Lung (tissue), 12 donors: Measurements from ENCODE around the gene SNX9. TPM values are rescaled to one million over a fixed set of nuclear protein-coding genes. Genes with fewer than 3 reads are reported as not detected.

Experiments used
- ATAC-seq: fragments of 200-7000 bp; cut with Tn5 transposase; one replicate; pipeline ENCODE4 v1.9.1; 2020; ENCODE audit warnings: moderate number of reproducible peaks; ENCODE audit not compliant: insufficient read depth, low FRiP score
- DNase-seq, 3 donors: peaks; one replicate each; pipeline ENCODE4 v3.0.0-alpha.2; 2013 to 2017
- H3K27ac ChIP-seq, 2 donors: one replicate each; pipeline ENCODE4 v1.5.1; 2013; ENCODE audit warnings: mild to moderate bottlenecking in 2 of 2, moderate library complexity in 2 of 2, control low read depth in 1 of 2, inconsistent platforms in 1 of 2, low read depth in 1 of 2, low read length in 1 of 2
- H3K27me3 ChIP-seq, 3 donors: one replicate each; pipeline ENCODE4 v1.5.1; 2013; ENCODE audit warnings: low read length in 2 of 3; ENCODE audit not compliant: control insufficient read depth in 3 of 3, insufficient read depth in 3 of 3
- H3K36me3 ChIP-seq, 4 donors: one replicate each; pipeline ENCODE4 v1.5.1; 2013; ENCODE audit warnings: low read length in 4 of 4, mild to moderate bottlenecking in 1 of 4, moderate library complexity in 1 of 4; ENCODE audit not compliant: control insufficient read depth in 4 of 4, insufficient read depth in 4 of 4
- H3K4me1 ChIP-seq, 5 donors: one replicate each; pipeline ENCODE4 v1.5.1; 2013; ENCODE audit warnings: low read length in 5 of 5, mild to moderate bottlenecking in 2 of 5, moderate library complexity in 1 of 5; ENCODE audit not compliant: control insufficient read depth in 5 of 5, insufficient read depth in 5 of 5
- H3K4me3 ChIP-seq: one replicate; pipeline ENCODE4 v1.5.1; 2013; ENCODE audit warnings: mild to moderate bottlenecking, control low read depth, moderate library complexity
- H3K9ac ChIP-seq, 2 donors: one replicate each; pipeline ENCODE4 v1.5.1; 2013; ENCODE audit warnings: low read length in 2 of 2, control low read depth in 1 of 2; ENCODE audit not compliant: insufficient read depth in 1 of 2
- H3K9me3 ChIP-seq, 4 donors: one replicate each; pipeline ENCODE4 v1.5.1; 2013; ENCODE audit warnings: low read length in 3 of 4, mild to moderate bottlenecking in 1 of 4, moderate library complexity in 1 of 4; ENCODE audit not compliant: control insufficient read depth in 4 of 4, insufficient read depth in 3 of 4
- WGBS, 2 donors: extraction: QIAGEN DNeasy Blood & Tissue Kit; methylation state at CpG; one replicate each; pipeline ENCODE4 v1.1.7; 2013; 5-methylcytosine and 5-hydroxymethylcytosine counted together
- polyA plus RNA-seq, 2 donors: library from polyadenylated mRNA; stranded (reverse); fragments of 200-250 nt; gene quantifications; one replicate each; pipeline ENCODE4 v1.2.1, GENCODE V29; 2013
- total RNA-seq, 2 donors: library from RNA; depleted of rRNA in 1 of 2; stranded (reverse); fragments of >200 nt in 1 of 2; gene quantifications; one replicate each; pipeline ENCODE4 v1.2.1, GENCODE V29; 2014 to 2021
- TF ChIP-seq, protein P1 (sequence below): IDR thresholded peaks from 2 replicates; pipeline ENCODE4 v1.5.1; 2012; ENCODE audit warnings: mild to moderate bottlenecking; ENCODE audit errors: control extremely low read depth, extremely low read depth
- donor health status: control.
- donor health status: control.
- donor health status: Bipolar disorder and iron deficiency.
- donor health status: healthy.
- donor health status: DM: yes; HTN: yes; CAD: no.

Gene SNX9
- total and polyA plus RNA-seq, 4 donors = 13.8 to 35.0 (median 23.8) TPM

GRCh38 chr6:157831018-157831369 lies 7.9 kb downstream of the SNX9 start:
- DNase-seq (no peak), ATAC-seq (no peak)
- Histone ChIP-seq H3K27ac (no peak overlapping the region), H3K27me3 (no peaks in the 10 kb centered on the region), H3K4me3 (no peak overlapping the region), H3K36me3 (peaks cover 0 to 2% (median 0%) of the 10 kb centered on the region in 4 donors), H3K9me3 (no peaks in the 10 kb centered on the region), H3K4me1 (peaks cover 2 to 21% (median 3%) of the 10 kb centered on the region in 5 donors), H3K9ac (no peak overlapping the region)
- TF ChIP-seq, protein P1, sequence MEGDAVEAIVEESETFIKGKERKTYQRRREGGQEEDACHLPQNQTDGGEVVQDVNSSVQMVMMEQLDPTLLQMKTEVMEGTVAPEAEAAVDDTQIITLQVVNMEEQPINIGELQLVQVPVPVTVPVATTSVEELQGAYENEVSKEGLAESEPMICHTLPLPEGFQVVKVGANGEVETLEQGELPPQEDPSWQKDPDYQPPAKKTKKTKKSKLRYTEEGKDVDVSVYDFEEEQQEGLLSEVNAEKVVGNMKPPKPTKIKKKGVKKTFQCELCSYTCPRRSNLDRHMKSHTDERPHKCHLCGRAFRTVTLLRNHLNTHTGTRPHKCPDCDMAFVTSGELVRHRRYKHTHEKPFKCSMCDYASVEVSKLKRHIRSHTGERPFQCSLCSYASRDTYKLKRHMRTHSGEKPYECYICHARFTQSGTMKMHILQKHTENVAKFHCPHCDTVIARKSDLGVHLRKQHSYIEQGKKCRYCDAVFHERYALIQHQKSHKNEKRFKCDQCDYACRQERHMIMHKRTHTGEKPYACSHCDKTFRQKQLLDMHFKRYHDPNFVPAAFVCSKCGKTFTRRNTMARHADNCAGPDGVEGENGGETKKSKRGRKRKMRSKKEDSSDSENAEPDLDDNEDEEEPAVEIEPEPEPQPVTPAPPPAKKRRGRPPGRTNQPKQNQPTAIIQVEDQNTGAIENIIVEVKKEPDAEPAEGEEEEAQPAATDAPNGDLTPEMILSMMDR = no peak
- WGBS, 2 donors = 96% methylated on average over 2 of the region's 2 CpGs

GRCh38 chr6:157831424-157832249 lies 8.6 kb downstream of the SNX9 start:
- TF ChIP-seq, protein P1 = no peak
- Histone ChIP-seq H3K9ac (no peak overlapping the region), H3K9me3 (no peaks in the 10 kb centered on the region), H3K4me1 (peaks cover 2 to 21% (median 3%) of the 10 kb centered on the region in 5 donors), H3K27me3 (no peaks in the 10 kb centered on the region), H3K4me3 (no peak overlapping the region), H3K27ac (no peak overlapping the region), H3K36me3 (peaks cover 0 to 2% (median 0%) of the 10 kb centered on the region in 4 donors)
- no peak for DNase-seq
- ATAC-seq = no peak
- 58 to 63% methylated on average over 3 of the region's 3 CpGs for WGBS, 2 donors

DNA sequence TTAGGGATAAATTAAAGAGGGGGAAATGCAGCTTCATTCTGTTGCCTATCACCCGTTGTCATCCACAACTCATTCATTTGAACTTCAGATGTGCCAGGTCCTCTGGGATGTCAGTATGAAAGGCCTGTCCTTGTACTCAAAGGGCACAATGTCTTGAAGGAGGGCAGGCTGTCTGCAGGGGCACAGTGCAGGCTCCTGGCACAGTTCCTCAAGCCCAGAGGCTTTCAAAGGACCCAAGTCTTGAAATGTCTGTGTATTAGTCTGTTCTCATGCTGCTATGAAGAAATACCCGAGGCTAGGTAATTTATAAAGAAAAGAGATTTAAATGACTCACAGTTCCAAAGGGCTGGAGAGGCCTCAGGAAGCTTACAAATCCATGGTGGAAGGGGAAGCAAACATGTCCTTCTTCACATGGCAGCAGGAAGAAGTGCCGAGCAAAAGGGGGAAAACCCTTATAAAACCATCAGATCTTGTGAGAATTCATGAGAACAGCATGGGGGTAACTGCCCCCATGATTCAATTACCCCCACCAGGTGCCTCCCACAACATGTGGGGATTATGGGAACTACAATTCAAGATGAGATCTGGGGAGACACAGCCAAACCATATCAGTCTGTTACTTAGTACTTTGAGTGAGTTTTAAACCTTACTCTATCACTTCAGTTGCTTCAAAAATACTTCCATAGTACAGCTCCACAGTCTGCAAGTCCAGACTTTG lies 9.4 kb downstream of the SNX9 start:
- Histone ChIP-seq H3K27me3 (no peaks in the 10 kb centered on the region), H3K4me3 (no peak overlapping the region), H3K36me3 (peaks cover 0 to 2% (median 0%) of the 10 kb centered on the region in 4 donors), H3K27ac (no peak overlapping the region), H3K9me3 (no peaks in the 10 kb centered on the region), H3K4me1 (peaks cover 2 to 21% (median 3%) of the 10 kb centered on the region in 5 donors), H3K9ac (no peak overlapping the region)
- TF ChIP-seq, protein P1 = no peak
- no peak for ATAC-seq
- no peak for DNase-seq
- 78 to 85% methylated on average over 3 of the region's 3 CpGs for WGBS, 2 donors
